ENCODE results near the gene DEFB125. TPM values are rescaled to one million over a fixed set of nuclear protein-coding genes. Genes with fewer than 3 reads are reported as not detected.

DEFB125 gene
- total and polyA plus RNA-seq, 8 donors: not detected

DNA sequence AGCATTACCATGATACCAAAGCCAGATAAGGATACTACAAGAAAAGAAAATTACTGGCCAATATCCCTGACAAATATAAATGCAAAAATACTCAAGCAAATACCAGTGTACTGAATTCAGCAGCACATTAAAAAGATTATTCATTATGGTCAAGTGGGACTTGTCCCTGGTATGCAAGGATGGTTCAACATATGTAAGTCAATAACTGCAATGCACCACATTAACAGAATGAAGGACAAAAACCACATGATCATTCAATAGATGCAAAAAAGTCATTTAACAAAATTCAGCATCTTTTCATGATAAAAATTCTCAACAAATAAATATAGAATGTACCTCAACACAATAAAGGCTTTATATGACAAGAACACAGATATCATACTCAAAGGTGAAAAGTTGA is 9.1 kb upstream of the DEFB125 start:
- DNase-seq: no peak
- Histone ChIP-seq H3K36me3 (no peaks in the 10 kb centered on the region), H3K4me3 (no peak overlapping the region), H3K4me1 (no peaks in the 10 kb centered on the region), H3K27me3 (peaks cover 0 to 22% (median 4%) of the 10 kb centered on the region in 3 donors), H3K9me3 (peaks cover 0 to 19% (median 15%) of the 10 kb centered on the region in 4 donors), H3K27ac (no peak overlapping the region)
- TF ChIP-seq EP300 (IDR thresholded peaks at IDR 0.05) (no peak), POLR2A (IDR thresholded peaks at IDR 0.05) (no peak), POLR2AphosphoS5 (IDR thresholded peaks at IDR 0.05) (no peak)
- TF ChIP-seq, protein P1, sequence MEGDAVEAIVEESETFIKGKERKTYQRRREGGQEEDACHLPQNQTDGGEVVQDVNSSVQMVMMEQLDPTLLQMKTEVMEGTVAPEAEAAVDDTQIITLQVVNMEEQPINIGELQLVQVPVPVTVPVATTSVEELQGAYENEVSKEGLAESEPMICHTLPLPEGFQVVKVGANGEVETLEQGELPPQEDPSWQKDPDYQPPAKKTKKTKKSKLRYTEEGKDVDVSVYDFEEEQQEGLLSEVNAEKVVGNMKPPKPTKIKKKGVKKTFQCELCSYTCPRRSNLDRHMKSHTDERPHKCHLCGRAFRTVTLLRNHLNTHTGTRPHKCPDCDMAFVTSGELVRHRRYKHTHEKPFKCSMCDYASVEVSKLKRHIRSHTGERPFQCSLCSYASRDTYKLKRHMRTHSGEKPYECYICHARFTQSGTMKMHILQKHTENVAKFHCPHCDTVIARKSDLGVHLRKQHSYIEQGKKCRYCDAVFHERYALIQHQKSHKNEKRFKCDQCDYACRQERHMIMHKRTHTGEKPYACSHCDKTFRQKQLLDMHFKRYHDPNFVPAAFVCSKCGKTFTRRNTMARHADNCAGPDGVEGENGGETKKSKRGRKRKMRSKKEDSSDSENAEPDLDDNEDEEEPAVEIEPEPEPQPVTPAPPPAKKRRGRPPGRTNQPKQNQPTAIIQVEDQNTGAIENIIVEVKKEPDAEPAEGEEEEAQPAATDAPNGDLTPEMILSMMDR (IDR thresholded peaks at IDR 0.05): no peak
- intact Hi-C loops (cut with DNase I; ENCODE audit: low total_unique reads): no loop called here

GRCh38 chr20:79565-79964 is 7.9 kb upstream of the DEFB125 start:
- H3K36me3 ChIP-seq: no peaks in the 10 kb centered on the region
- H3K9me3 ChIP-seq: peaks cover 0 to 15% (median 9%) of the 10 kb centered on the region in 4 donors
- no peak overlapping the region for H3K27ac ChIP-seq
- H3K4me1 ChIP-seq: no peaks in the 10 kb centered on the region
- 40 to 61% (median 49%) methylated on average over 4 of the region's 4 CpGs for whole genome bisulfite sequencing, 5 donors
- DNase-seq: no peak
- intact Hi-C loops (cut with DNase I; ENCODE audit: low total_unique reads): no loop called here
- TF ChIP-seq, protein P1 (IDR thresholded peaks at IDR 0.05): no peak
- TF ChIP-seq EP300 (IDR thresholded peaks at IDR 0.05) (no peak), POLR2A (IDR thresholded peaks at IDR 0.05) (no peak), POLR2AphosphoS5 (IDR thresholded peaks at IDR 0.05) (no peak)
- H3K4me3 ChIP-seq: no peak overlapping the region
- H3K27me3 ChIP-seq: peaks cover 0 to 18% (median 0%) of the 10 kb centered on the region in 3 donors

DNA sequence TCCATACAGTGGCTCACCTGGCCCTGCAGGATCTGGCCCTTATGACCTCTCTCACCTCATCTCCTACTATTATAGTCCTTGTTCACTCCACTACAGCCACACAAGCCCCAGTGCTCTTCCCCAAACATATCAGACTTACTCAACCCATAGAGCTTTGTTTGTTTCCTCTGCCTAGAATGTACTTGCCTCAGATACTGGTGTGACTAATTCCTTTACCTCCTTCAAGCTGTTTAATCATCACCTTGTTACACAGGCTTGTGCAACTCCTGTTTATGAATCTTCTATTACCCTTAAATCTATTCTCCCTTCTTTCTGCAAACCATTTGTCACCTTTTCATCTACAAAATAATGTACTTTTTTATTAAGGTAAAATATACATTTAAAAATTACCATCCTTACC is 3.2 kb downstream of the DEFB125 start:
- no peaks in the 10 kb centered on the region for H3K36me3 ChIP-seq
- H3K9me3 ChIP-seq: peaks cover 0 to 23% (median 19%) of the 10 kb centered on the region in 4 donors
- H3K4me3 ChIP-seq: no peak overlapping the region
- no peaks in the 10 kb centered on the region for H3K4me1 ChIP-seq
- peaks cover 0 to 13% (median 0%) of the 10 kb centered on the region in 3 donors for H3K27me3 ChIP-seq
- TF ChIP-seq POLR2A (IDR thresholded peaks at IDR 0.05) (no peak), POLR2AphosphoS5 (IDR thresholded peaks at IDR 0.05) (no peak), EP300 (IDR thresholded peaks at IDR 0.05) (no peak)
- TF ChIP-seq, protein P1 (IDR thresholded peaks at IDR 0.05): no peak
- H3K27ac ChIP-seq: no peak overlapping the region
- intact Hi-C loops (cut with DNase I; ENCODE audit: low total_unique reads): no loop called here
- DNase-seq: no peak

- intact Hi-C loops (cut with DNase I; ENCODE audit: low total_unique reads): no loop called here
- Histone ChIP-seq H3K36me3 (no peaks in the 10 kb centered on the region), H3K27ac (no peak overlapping the region), H3K4me1 (no peaks in the 10 kb centered on the region), H3K9me3 (peaks cover 0 to 20% (median 17%) of the 10 kb centered on the region in 4 donors), H3K27me3 (peaks cover 0 to 12% (median 0%) of the 10 kb centered on the region in 3 donors), H3K4me3 (no peak overlapping the region)
- no peak for TF ChIP-seq EP300 (IDR thresholded peaks at IDR 0.05)
- TF ChIP-seq, protein P1 (IDR thresholded peaks at IDR 0.05): no peak
- no peak for TF ChIP-seq POLR2AphosphoS5 (IDR thresholded peaks at IDR 0.05)
- no peak for TF ChIP-seq POLR2A (IDR thresholded peaks at IDR 0.05)
- DNase-seq: no peak
Observed at GRCh38 chr20:93641-94040, 6.2 kb downstream of the DEFB125 start.
